Subcutaneous abdominal adipose tissue (tissue), 5 donors: Measurements from ENCODE around the gene SHISA7.
"Not testable (repeated sequence)": the region's sequence is repeated elsewhere in the genome, so short reads cannot be mapped to it uniquely, and the experiment has no call there.

ENCODE experiments used
- H3K27ac ChIP-seq: one replicate; pipeline ENCODE4 v1.7.0; 2013; ENCODE audit warnings: low read depth, mild to moderate bottlenecking, inconsistent platforms, low read length, moderate library complexity
- H3K27me3 ChIP-seq, 5 donors: one replicate each; pipeline ENCODE4 v1.7.0; 2013; ENCODE audit warnings: low read length in 5 of 5, inconsistent platforms in 1 of 5; ENCODE audit not compliant: control insufficient read depth in 5 of 5, insufficient read depth in 4 of 5
- H3K36me3 ChIP-seq, 5 donors: one replicate each; pipeline ENCODE4 v1.7.0; 2013; ENCODE audit warnings: low read length in 5 of 5; ENCODE audit not compliant: control insufficient read depth in 5 of 5, insufficient read depth in 5 of 5
- H3K4me1 ChIP-seq, 5 donors: one replicate each; pipeline ENCODE4 v1.7.0; 2013; ENCODE audit warnings: low read length in 5 of 5, mild to moderate bottlenecking in 3 of 5, moderate library complexity in 1 of 5; ENCODE audit not compliant: control insufficient read depth in 5 of 5, insufficient read depth in 5 of 5
- H3K4me3 ChIP-seq, 5 donors: one replicate each; pipeline ENCODE4 v1.7.0; 2013; ENCODE audit warnings: low read length in 5 of 5, low read depth in 1 of 5
- H3K9ac ChIP-seq, 5 donors: one replicate each; pipeline ENCODE4 v1.7.0; 2013; ENCODE audit warnings: low read length in 5 of 5, mild to moderate bottlenecking in 4 of 5, moderate library complexity in 3 of 5
- H3K9me3 ChIP-seq, 5 donors: one replicate each; pipeline ENCODE4 v1.7.0; 2013; ENCODE audit warnings: low read length in 5 of 5; ENCODE audit not compliant: control insufficient read depth in 5 of 5
- donor health status: healthy.
- donor health status: healthy.
- donor health status: healthy.
- donor health status: healthy.
- donor health status: healthy.

SHISA7 gene

DNA sequence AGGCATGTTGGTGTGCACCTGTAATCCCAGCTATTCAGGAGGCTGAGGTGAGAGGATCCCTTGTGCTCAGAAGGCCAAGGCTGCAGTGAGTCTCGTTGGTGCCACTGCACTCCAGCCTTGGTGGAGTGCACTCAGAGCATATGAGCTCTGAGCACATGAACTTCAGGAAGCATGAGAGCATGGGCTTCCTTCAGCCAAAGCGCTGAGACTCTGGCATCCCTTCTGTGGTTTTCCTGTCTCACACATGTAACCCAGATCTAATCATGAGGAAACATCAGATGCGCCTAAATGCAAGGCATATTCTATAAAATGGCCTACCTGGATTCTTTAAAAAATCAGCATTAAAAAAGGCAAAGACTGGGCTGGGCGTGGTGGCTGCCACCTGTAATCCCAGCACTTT, 21.8 kb downstream of the SHISA7 start:
- H3K36me3 ChIP-seq, H3K4me3 ChIP-seq, H3K27ac ChIP-seq, H3K4me1 ChIP-seq, H3K9ac ChIP-seq, H3K9me3 ChIP-seq: not testable (repeated sequence)
- peaks cover 4 to 22% (median 8%) of the 10 kb centered on the region in 5 donors for H3K27me3 ChIP-seq

DNA sequence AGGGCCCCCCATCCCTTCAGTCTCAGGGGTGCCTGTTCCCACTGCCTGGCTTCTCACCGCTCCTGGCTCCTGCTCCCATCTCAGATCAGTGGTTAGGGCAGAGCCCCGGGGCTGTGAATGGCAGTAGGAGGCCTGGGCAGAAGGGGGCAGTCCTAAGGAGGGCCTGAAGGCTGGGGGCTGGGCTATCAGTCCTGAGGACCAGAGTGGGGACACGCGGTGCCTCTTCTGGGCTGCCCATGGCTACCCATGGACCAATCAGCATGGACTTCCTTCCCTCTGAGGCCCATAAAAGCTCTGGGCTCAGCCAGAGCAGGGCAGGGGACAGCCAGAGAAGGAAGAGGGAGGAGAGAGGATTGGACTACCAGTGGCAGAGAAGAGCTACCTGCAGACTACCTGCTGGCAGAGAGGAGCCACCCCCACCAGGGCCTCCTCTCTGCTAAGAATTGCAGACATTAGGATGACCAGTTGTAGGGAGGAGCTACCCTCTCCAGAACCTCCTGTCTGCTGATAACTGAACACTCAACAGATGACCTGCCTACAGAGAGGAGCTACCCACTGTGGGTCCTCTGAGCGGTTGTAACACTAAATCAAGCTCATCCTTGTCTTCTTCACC, 23.4 kb downstream of the SHISA7 start:
- Histone ChIP-seq H3K4me3 (no peak overlapping the region), H3K36me3 (no peaks in the 10 kb centered on the region), H3K9ac (no peak overlapping the region), H3K9me3 (peaks cover 0 to 3% (median 0%) of the 10 kb centered on the region in 5 donors), H3K4me1 (no peaks in the 10 kb centered on the region), H3K27me3 (peaks cover 3 to 19% (median 9%) of the 10 kb centered on the region in 5 donors), H3K27ac (no peak overlapping the region)

- H3K4me1 ChIP-seq = no peaks in the 10 kb centered on the region
- no peak overlapping the region for H3K4me3 ChIP-seq
- H3K9ac ChIP-seq = no peak overlapping the region
- no peaks in the 10 kb centered on the region for H3K36me3 ChIP-seq
- H3K9me3 ChIP-seq = no peaks in the 10 kb centered on the region
- peaks cover 0 to 15% (median 6%) of the 10 kb centered on the region in 5 donors for H3K27me3 ChIP-seq
- no peak overlapping the region for H3K27ac ChIP-seq
Measured at GRCh38 chr19:55419103-55419502, 24.0 kb downstream of the SHISA7 start.

GRCh38 chr19:55418185-55418584, 24.9 kb downstream of the SHISA7 start:
- Histone ChIP-seq H3K27ac (no peak overlapping the region), H3K9ac (no peak overlapping the region), H3K4me3 (no peak overlapping the region), H3K4me1 (no peaks in the 10 kb centered on the region), H3K36me3 (no peaks in the 10 kb centered on the region), H3K9me3 (no peaks in the 10 kb centered on the region), H3K27me3 (peaks cover 0 to 10% (median 6%) of the 10 kb centered on the region in 5 donors)

DNA sequence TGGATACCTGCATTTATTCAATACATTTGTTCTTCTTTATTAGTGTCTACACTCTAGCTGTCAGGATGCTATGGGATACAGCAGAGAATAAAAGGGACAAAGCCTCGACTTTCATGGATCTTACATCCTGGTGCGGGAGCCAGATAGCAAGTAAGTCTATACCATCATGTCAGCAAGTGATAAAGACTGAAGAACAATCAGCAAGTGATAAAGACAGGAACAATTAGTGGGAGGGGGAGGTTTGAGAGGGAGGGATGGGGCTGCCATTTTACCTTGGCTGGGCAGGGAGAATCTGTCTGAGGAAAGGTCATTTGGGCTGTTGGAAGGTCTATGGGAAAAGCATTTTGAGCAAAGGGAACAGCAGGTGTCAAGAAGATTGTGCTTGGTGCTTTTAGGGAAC, 32.9 kb downstream of the SHISA7 start:
- Histone ChIP-seq H3K9ac (no peak overlapping the region), H3K27me3 (no peaks in the 10 kb centered on the region), H3K4me1 (peaks cover 0 to 23% (median 18%) of the 10 kb centered on the region in 5 donors), H3K4me3 (no peak overlapping the region), H3K27ac (no peak overlapping the region), H3K36me3 (peaks cover 0 to 12% (median 6%) of the 10 kb centered on the region in 5 donors), H3K9me3 (no peaks in the 10 kb centered on the region)

GRCh38 chr19:55409179-55409578, 33.9 kb downstream of the SHISA7 start:
- H3K4me3 ChIP-seq, H3K27ac ChIP-seq, H3K27me3 ChIP-seq, H3K9me3 ChIP-seq, H3K9ac ChIP-seq: not testable (repeated sequence)
- H3K36me3 ChIP-seq = peaks cover 0 to 17% (median 10%) of the 10 kb centered on the region in 5 donors
- peaks cover 0 to 23% (median 18%) of the 10 kb centered on the region in 5 donors for H3K4me1 ChIP-seq

GRCh38 chr19:55408533-55408872, 34.6 kb downstream of the SHISA7 start:
- Histone ChIP-seq H3K4me1 (peaks cover 0 to 23% (median 18%) of the 10 kb centered on the region in 5 donors), H3K9me3 (no peaks in the 10 kb centered on the region), H3K36me3 (peaks cover 0 to 22% (median 14%) of the 10 kb centered on the region in 5 donors), H3K27me3 (no peaks in the 10 kb centered on the region), H3K9ac (peak overlapping the region in 1 of 5 donors; percentile 5), H3K4me3 (peak overlapping the region; percentile 56 to 87 (median 75)), H3K27ac (peak overlapping the region; percentile 95)

DNA sequence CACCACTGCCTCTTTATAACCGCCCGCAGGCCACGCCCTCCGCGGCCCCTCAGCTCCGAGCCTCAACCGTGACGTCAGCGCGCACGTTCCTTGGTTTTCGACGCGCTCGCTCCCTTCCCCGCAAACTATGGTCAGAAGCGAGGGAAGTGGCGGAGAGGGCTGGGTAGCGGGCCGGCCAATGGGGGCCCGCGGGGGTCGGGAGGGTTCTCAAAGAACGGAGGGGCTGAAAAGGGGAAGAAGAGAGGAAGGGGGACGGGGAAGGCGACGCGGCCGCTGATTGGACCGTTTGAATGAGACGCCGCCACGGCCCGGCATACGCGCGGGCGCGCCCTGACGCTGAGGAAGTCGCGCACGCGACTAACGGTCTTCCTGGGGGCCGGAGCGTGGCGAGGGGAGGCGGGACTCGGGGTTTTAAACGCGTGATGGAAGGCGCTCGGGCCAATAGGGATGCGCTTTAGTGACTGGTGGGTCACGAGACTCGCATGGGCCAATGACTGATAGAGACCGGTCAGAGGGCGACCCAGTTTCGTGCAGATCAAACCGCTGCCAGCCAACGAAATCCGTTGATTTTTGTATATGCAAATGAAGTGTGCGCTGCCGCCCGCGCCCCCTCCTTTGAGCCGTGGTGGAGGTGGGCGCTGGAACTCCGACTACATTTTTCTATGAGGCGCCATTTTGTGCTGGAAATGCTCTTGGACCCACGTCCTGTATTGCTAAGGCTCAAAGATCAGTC, 35.1 kb downstream of the SHISA7 start:
- no peaks in the 10 kb centered on the region for H3K9me3 ChIP-seq
- peaks cover 0 to 23% (median 18%) of the 10 kb centered on the region in 5 donors for H3K4me1 ChIP-seq
- H3K27me3 ChIP-seq = no peaks in the 10 kb centered on the region
- H3K9ac ChIP-seq = peak overlapping the region in 4 of 5 donors; percentile 56 to 92 (median 79)
- peaks cover 0 to 27% (median 19%) of the 10 kb centered on the region in 5 donors for H3K36me3 ChIP-seq
- H3K27ac ChIP-seq = peak overlapping the region; percentile 95
- H3K4me3 ChIP-seq = peak overlapping the region; percentile 70 to 87 (median 76)

GRCh38 chr19:55407550-55407799, 35.6 kb downstream of the SHISA7 start, which contains the start of gene UBE2S:
UBE2S (minus strand) TSS chr19:55407788; CDS start chr19:55407589, 199 bp downstream.
- peak within 1 kb of the TSS in 4 of 5 donors; percentile 82 to 92 (median 88) for H3K9ac ChIP-seq
- not testable (repeated sequence) for H3K9me3 ChIP-seq, H3K27me3 ChIP-seq
- H3K36me3 ChIP-seq = peaks cover 0 to 32% (median 24%) of the 10 kb centered on the region in 5 donors
- peak within 1 kb of the TSS; percentile 95 for H3K27ac ChIP-seq
- H3K4me3 ChIP-seq = peak within 1 kb of the TSS; percentile 70 to 87 (median 76)
- H3K4me1 ChIP-seq = peaks cover 0 to 23% (median 18%) of the 10 kb centered on the region in 5 donors

DNA sequence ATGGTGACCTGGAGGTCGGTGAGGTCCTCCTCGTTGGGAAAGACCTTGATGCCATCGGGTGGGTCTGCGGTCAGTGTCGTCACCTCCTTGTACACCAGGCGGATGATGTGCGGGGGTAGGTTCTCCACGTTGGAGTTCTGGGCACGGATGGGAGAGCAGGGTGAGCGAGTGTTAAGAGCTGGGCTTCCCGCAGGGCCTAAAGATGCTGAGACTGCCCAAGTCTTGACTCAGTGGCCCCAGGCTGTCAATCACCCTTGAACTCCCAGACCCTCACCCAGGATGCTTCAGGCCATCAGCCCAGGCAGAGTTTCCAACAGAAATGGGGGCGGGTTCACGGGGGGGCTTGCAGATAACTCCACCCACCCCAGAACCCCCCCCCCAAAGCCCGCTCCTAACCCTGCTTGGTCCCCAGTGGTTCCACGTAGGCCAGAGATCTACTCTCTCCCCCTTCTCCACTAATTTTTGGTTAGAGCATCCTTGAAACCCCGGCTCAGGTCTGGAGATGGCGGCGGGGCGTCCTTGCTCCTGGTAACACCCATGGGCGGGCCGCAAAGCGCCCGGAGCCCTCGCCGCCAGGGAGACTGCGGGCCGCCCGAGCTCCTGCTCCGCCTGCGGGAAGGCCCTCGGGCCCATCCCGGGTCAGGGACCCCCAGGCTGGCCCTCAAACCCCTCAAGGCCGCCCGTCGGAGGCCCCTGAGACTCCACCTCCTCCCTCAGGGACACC, 36.1 kb downstream of the SHISA7 start:
- peaks cover 0 to 37% (median 28%) of the 10 kb centered on the region in 5 donors for H3K36me3 ChIP-seq
- no peaks in the 10 kb centered on the region for H3K27me3 ChIP-seq
- H3K9ac ChIP-seq = peak overlapping the region in 4 of 5 donors; percentile 82 to 92 (median 88)
- peaks cover 0 to 23% (median 18%) of the 10 kb centered on the region in 5 donors for H3K4me1 ChIP-seq
- no peaks in the 10 kb centered on the region for H3K9me3 ChIP-seq
- peak overlapping the region; percentile 63 to 76 (median 71) for H3K4me3 ChIP-seq
- H3K27ac ChIP-seq = peak overlapping the region; percentile 95
